Measurements from ENCODE around the gene WNT7B. TPM values are rescaled to one million over a fixed set of nuclear protein-coding genes. Genes with fewer than 3 reads are reported as not detected.
A peak's percentile ranks its signal among the peaks of the same experiment; 100 is the strongest.

Gene WNT7B
- polyA plus RNA-seq, 1 of the 3 experiments (the other 2 are of a cell fraction), result 0.13 TPM

GRCh38 chr22:45969414-45969799 is 7.6 kb downstream of the WNT7B start:
- peak; percentile 57 for DNase-seq
- Histone ChIP-seq H3K9ac (no peak overlapping the region), H3K27ac (ENCODE audit: low read depth in 2 of 2, low read length in 1 of 2) (no peak overlapping the region), H3K27me3 (ENCODE audit: insufficient read depth) (peaks cover 34% of the 10 kb centered on the region), H3K9me2 (no peaks in the 10 kb centered on the region), H3K4me3 (ENCODE audit: low read depth in 2 of 2, low read length in 1 of 2) (no peak overlapping the region), H3F3A (replicated peaks; ENCODE audit: insufficient read depth) (no peaks in the 10 kb centered on the region), H3K9me3 (no peaks in the 10 kb centered on the region), H4K20me1 (ENCODE audit: insufficient read depth) (0 out of 2 replicates have a peak, but pooled peaks cover 3% of the 10 kb centered on the region), H3K36me3 (replicated peaks in 1 of 2; ENCODE audit: control insufficient read depth in 1 of 2, insufficient read depth in 2 of 2, low read length in 1 of 2) (no peaks in the 10 kb centered on the region), H3K79me2 (ENCODE audit: insufficient read depth) (no peaks in the 10 kb centered on the region), H3K4me2 (peak overlapping the region; percentile 38; the same call in 1 of the 2 replicates), H3K4me1 (ENCODE audit: control insufficient read depth in 1 of 2, insufficient read depth in 2 of 2, low read depth in 1 of 2, low read length in 1 of 2) (peaks cover 4 to 5% of the 10 kb centered on the region in 2 experiments; a peak in 2 of 4 replicates), H2AFZ (ENCODE audit: low read depth) (no peak overlapping the region)
- WGBS (ENCODE audit: low lambda C conversion rate), result no CpG with 5 or more reads among the region's 11 CpGs
- CTCF ChIA-PET, result interaction anchor here (0.6 to 6.3 kb wide), 6 partner anchors 25 to 392 kb away, joined by 3 to 36 read pairs (median 3); no protein-coding TSS in a partner anchor
- peak; percentile 43 for TF ChIP-seq RAD21 (IDR thresholded peaks at IDR 0.05; ENCODE audit: low read length)
- TF ChIP-seq JUND (IDR thresholded peaks at IDR 0.05), result no peak
- TF ChIP-seq MXI1 (IDR thresholded peaks at IDR 0.05; ENCODE audit: low read depth, low read length), result no peak
- no peak for TF ChIP-seq EP300 (IDR thresholded peaks at IDR 0.05; ENCODE audit: borderline replicate concordance in 1 of 2, low read depth in 1 of 2, low read length in 1 of 2)
- peak; percentile 27; the same call in 1 of the 2 replicates for TF ChIP-seq CTCF (IDR thresholded peaks at IDR 0.05)
- no peak for TF ChIP-seq FOSL2 (IDR thresholded peaks at IDR 0.05; ENCODE audit: borderline replicate concordance, low read depth)
- TF ChIP-seq, protein P1, sequence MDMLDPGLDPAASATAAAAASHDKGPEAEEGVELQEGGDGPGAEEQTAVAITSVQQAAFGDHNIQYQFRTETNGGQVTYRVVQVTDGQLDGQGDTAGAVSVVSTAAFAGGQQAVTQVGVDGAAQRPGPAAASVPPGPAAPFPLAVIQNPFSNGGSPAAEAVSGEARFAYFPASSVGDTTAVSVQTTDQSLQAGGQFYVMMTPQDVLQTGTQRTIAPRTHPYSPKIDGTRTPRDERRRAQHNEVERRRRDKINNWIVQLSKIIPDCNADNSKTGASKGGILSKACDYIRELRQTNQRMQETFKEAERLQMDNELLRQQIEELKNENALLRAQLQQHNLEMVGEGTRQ (IDR thresholded peaks at IDR 0.05; ENCODE audit: borderline replicate concordance, low read depth, low read length), result no peak
- TF ChIP-seq YY1 (IDR thresholded peaks at IDR 0.05; ENCODE audit: low read depth), result no peak
- POLR2A ChIA-PET, result no interaction called here

DNA sequence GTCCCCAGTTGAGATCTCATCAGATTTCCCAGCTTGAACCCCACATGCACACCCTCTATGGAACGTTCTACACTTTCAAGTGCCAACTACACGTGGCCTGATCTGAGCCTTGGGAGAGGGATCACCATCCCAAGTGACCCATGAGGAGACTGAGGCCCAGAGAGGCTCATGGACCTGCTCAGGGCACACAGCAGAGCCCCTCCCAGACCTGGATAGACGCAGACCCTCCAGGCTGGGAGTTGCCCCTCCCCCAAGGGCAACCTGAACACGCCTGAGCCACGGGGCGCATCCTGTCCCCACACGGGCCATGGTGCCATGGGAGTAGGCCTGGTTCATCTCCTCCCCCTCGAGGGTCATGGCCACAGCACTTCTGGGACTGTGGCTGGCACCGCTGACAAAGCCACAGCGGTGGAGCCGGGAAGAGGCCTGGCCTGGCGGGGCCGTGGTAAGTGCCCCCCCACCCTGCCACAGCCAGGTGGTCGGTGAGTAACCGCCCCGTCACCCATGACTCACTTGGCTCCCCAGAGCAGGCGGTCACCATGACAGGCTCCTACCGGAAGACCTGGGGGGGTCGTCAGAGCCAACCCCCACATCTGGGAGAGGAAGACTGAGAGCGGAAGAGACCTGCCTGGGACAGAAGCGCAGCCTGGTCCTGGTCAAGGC is 8.1 kb downstream of the WNT7B start:
- peaks cover 4 to 5% of the 10 kb centered on the region in 2 experiments; a peak in 2 of 4 replicates for H3K4me1 ChIP-seq (ENCODE audit: control insufficient read depth in 1 of 2, insufficient read depth in 2 of 2, low read depth in 1 of 2, low read length in 1 of 2)
- 0 out of 2 replicates have a peak, but pooled peaks cover 3% of the 10 kb centered on the region for H4K20me1 ChIP-seq (ENCODE audit: insufficient read depth)
- H3K27ac ChIP-seq (ENCODE audit: low read depth in 2 of 2, low read length in 1 of 2), result no peak overlapping the region
- H3K9me3 ChIP-seq, result no peaks in the 10 kb centered on the region
- ChIA-PET CTCF (interaction anchor here (0.8 to 6.3 kb wide), 3 partner anchors 317 to 391 kb away, joined by 3 to 36 read pairs (median 3); no protein-coding TSS in a partner anchor), POLR2A (no interaction called here)
- H3K36me3 ChIP-seq (replicated peaks in 1 of 2; ENCODE audit: control insufficient read depth in 1 of 2, insufficient read depth in 2 of 2, low read length in 1 of 2), result no peaks in the 10 kb centered on the region
- H3K4me3 ChIP-seq (ENCODE audit: low read depth in 2 of 2, low read length in 1 of 2), result no peak overlapping the region
- no CpG with 5 or more reads among the region's 21 CpGs for WGBS (ENCODE audit: low lambda C conversion rate)
- H3F3A ChIP-seq (replicated peaks; ENCODE audit: insufficient read depth), result no peaks in the 10 kb centered on the region
- H3K9me2 ChIP-seq, result no peaks in the 10 kb centered on the region
- H3K4me2 ChIP-seq, result peak overlapping the region; percentile 38; the same call in 1 of the 2 replicates
- H3K79me2 ChIP-seq (ENCODE audit: insufficient read depth), result no peaks in the 10 kb centered on the region
- no peak overlapping the region for H3K9ac ChIP-seq
- TF ChIP-seq NFIC (IDR thresholded peaks at IDR 0.05; ENCODE audit: borderline replicate concordance), result peak; percentile 74
- TF ChIP-seq RCOR1 (IDR thresholded peaks at IDR 0.05; ENCODE audit: low read length), result no peak
- TF ChIP-seq JUND (IDR thresholded peaks at IDR 0.05), result no peak; the same call in 1 of the 2 replicates
- peak; percentile 92 for TF ChIP-seq TCF12 (IDR thresholded peaks at IDR 0.05)
- no peak for TF ChIP-seq GATA2 (CRISPR knock-in tag; IDR thresholded peaks at IDR 0.05)
- TF ChIP-seq POLR2AphosphoS5 (IDR thresholded peaks at IDR 0.05; ENCODE audit: low read depth, low read length), result no peak
- peak; percentile 95 for TF ChIP-seq FOSL2 (IDR thresholded peaks at IDR 0.05; ENCODE audit: borderline replicate concordance, low read depth)
- TF ChIP-seq USF1 (IDR thresholded peaks at IDR 0.05; ENCODE audit: borderline replicate concordance, low read depth), result 0 out of 2 replicates have a peak, but pooled peaks have one; percentile 5
- peak; percentile 68; the same call in 1 of the 2 replicates for TF ChIP-seq RXRA (IDR thresholded peaks at IDR 0.05; ENCODE audit: borderline replicate concordance, low read depth)
- TF ChIP-seq GABPA (IDR thresholded peaks at IDR 0.05; ENCODE audit: low read depth), result no peak
- TF ChIP-seq, protein P2, sequence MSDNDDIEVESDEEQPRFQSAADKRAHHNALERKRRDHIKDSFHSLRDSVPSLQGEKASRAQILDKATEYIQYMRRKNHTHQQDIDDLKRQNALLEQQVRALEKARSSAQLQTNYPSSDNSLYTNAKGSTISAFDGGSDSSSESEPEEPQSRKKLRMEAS (IDR thresholded peaks at IDR 0.05; ENCODE audit: low read depth), result peak; percentile 34; the same call in 1 of the 2 replicates
- no peak for TF ChIP-seq FOXM1 (IDR thresholded peaks at IDR 0.05; ENCODE audit: low read depth)
- TF ChIP-seq, protein P3, sequence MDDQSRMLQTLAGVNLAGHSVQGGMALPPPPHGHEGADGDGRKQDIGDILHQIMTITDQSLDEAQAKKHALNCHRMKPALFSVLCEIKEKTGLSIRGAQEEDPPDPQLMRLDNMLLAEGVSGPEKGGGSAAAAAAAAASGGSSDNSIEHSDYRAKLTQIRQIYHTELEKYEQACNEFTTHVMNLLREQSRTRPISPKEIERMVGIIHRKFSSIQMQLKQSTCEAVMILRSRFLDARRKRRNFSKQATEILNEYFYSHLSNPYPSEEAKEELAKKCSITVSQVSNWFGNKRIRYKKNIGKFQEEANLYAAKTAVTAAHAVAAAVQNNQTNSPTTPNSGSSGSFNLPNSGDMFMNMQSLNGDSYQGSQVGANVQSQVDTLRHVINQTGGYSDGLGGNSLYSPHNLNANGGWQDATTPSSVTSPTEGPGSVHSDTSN (IDR thresholded peaks at IDR 0.05), result peak; percentile 70
- TF ChIP-seq EP300 (IDR thresholded peaks at IDR 0.05; ENCODE audit: borderline replicate concordance in 1 of 2, low read depth in 1 of 2, low read length in 1 of 2), result peak in 1 of 2 experiments; percentile 87; a peak in 2 of 4 replicates
- no peak for TF ChIP-seq FOXJ3 (CRISPR knock-in tag; IDR thresholded peaks at IDR 0.05)
- DNase-seq, result peak; percentile 24
- no peak overlapping the region for H2AFZ ChIP-seq (ENCODE audit: low read depth)
- H3K27me3 ChIP-seq (ENCODE audit: insufficient read depth), result peaks cover 29% of the 10 kb centered on the region
